Esophagus muscularis mucosa (tissue), 3 donors: Measurements from ENCODE around the gene HRCT1.

Source experiments
- CTCF ChIP-seq, 3 experiments: fragments of 200-600 bp in 2 of 3; fragments of 450-650 bp in 1 of 3; sonication (generic) in 2 of 3; IDR thresholded peaks; one replicate each; pipeline ENCODE4 v1.5.1; 2017 to 2019; ENCODE audit warnings: antibody characterized with exemption in 3 of 3, mild to moderate bottlenecking in 2 of 3, moderate library complexity in 1 of 3
- POLR2A ChIP-seq: fragments of 450-650 bp; IDR thresholded peaks from one replicate; pipeline ENCODE4 v1.6.1; 2017; ENCODE audit warnings: antibody characterized with exemption, moderate library complexity, mild to moderate bottlenecking, low read depth

- no peak for TF ChIP-seq CTCF (IDR thresholded peaks at IDR 0.05)
- TF ChIP-seq POLR2A: no peak
Measured at GRCh38 chr9:35928591-35929452, 22.8 kb downstream of the HRCT1 start.
